OCI-LY7 (cell line): ENCODE data around the gene TRIB2.

Source experiments
- CTCF ChIP-seq: fragments of 200-600 bp; sonication (generic); conservative IDR thresholded peaks from 2 replicates; pipeline ENCODE4 v1.5.1; 2014; ENCODE audit warnings: mild to moderate bottlenecking, antibody characterized with exemption, low read length, moderate library complexity, mixed read lengths
- EZH2phosphoT487 ChIP-seq: fragments of 200-600 bp; sonication (generic); IDR thresholded peaks from 2 replicates; pipeline ENCODE4 v1.6.1; 2018; ENCODE audit warnings: low read depth, borderline replicate concordance, mild to moderate bottlenecking, mixed run types, antibody characterized with exemption, low read length, moderate library complexity, mixed read lengths

- no peak for TF ChIP-seq CTCF
- no peak for TF ChIP-seq EZH2phosphoT487
These were observed 9.5 kb downstream of the TRIB2 start for GRCh38 chr2:12726271-12726670.
